Natural killer cell (primary cell): Measurements from ENCODE around the gene NACA2. TPM values are rescaled to one million over a fixed set of nuclear protein-coding genes. Genes with fewer than 3 reads are reported as not detected.

Source experiments
- ATAC-seq, 3 donors: fragments of 150-1000 bp in 2 of 3; fragments of 200-7000 bp in 1 of 3; cut with Tn5 transposase; 1 replicate in 1 of 3; 2 replicates in 2 of 3; pipeline ENCODE4 v1.10.0; 2021; ENCODE audit warnings: mild to moderate bottlenecking in 2 of 3, moderate library complexity in 2 of 3
- DNase-seq, 2 donors: peaks; one replicate each; pipeline versions ENCODE4 v3.0.0 to v3.0.0-alpha.2; 2013 to 2021; ENCODE audit warnings: mixed read lengths in 1 of 2
- H3K27ac ChIP-seq: one replicate; pipeline ENCODE4 v1.5.1; 2013; ENCODE audit warnings: mild to moderate bottlenecking, low read length
- H3K27me3 ChIP-seq: one replicate; pipeline ENCODE4 v1.6.1; 2013; ENCODE audit warnings: low read length; ENCODE audit not compliant: control insufficient read depth, insufficient read depth
- H3K36me3 ChIP-seq: one replicate; pipeline ENCODE4 v1.6.1; 2013; ENCODE audit warnings: low read length; ENCODE audit not compliant: control insufficient read depth, insufficient read depth
- H3K4me1 ChIP-seq: one replicate; pipeline ENCODE4 v1.6.1; 2013; ENCODE audit warnings: low read length; ENCODE audit not compliant: control insufficient read depth, insufficient read depth
- H3K4me3 ChIP-seq: one replicate; pipeline ENCODE4 v1.5.1; 2013; ENCODE audit warnings: low read length
- H3K9me3 ChIP-seq: one replicate; pipeline ENCODE4 v1.6.1; 2013; ENCODE audit warnings: low read length; ENCODE audit not compliant: control insufficient read depth, insufficient read depth
- H3K27ac Mint-ChIP-seq, 2 donors: one replicate each; pipeline ENCODE4 v1.8.0; 2022; ENCODE audit warnings: mild to moderate bottlenecking in 2 of 2, mixed read lengths in 2 of 2, moderate library complexity in 1 of 2
- H3K27me3 Mint-ChIP-seq, 2 donors: one replicate each; pipeline ENCODE4 v1.8.0; 2022; ENCODE audit warnings: low read depth in 2 of 2, mixed read lengths in 2 of 2
- H3K36me3 Mint-ChIP-seq: one replicate; pipeline ENCODE4 v1.8.0; 2022; ENCODE audit warnings: mixed read lengths
- H3K4me1 Mint-ChIP-seq, 2 donors: one replicate each; pipeline ENCODE4 v1.8.0; 2022; ENCODE audit warnings: mixed read lengths in 2 of 2
- H3K4me3 Mint-ChIP-seq: one replicate; pipeline ENCODE4 v1.8.0; 2022; ENCODE audit warnings: mild to moderate bottlenecking, moderate library complexity, mixed read lengths
- H3K9me3 Mint-ChIP-seq, 2 donors: one replicate each; pipeline ENCODE4 v1.8.0; 2022; ENCODE audit warnings: mixed read lengths in 2 of 2
- WGBS: methylation state at CpG from one replicate; pipeline ENCODE4 v1.1.7; 2013; ENCODE audit warnings: missing lambda C conversion rate; ENCODE audit not compliant: insufficient coverage; 5-methylcytosine and 5-hydroxymethylcytosine counted together
- intact Hi-C: fragments of 100-400 bp; cut with micrococcal nuclease; formaldehyde crosslinking; loops from one replicate; pipeline ENCODE4 v1.14.2; 2022
- total RNA-seq, 4 donors: library from RNA; stranded (reverse); fragments of 120-200 nt in 1 of 4; gene quantifications; one replicate each; pipeline versions ENCODE4 v1.2.3 to v1.2.4, GENCODE V29; 2013 to 2022
- TF ChIP-seq, protein P1 (sequence below): fragments of 200-600 bp; IDR thresholded peaks from one replicate; pipeline ENCODE4 v1.8.0; 2022; ENCODE audit warnings: antibody characterized with exemption

The NACA2 gene
- total RNA-seq, 3 donors from 2014 or later (not counting 1 experiment from before 2014, with no cell fraction given): not detected

DNA sequence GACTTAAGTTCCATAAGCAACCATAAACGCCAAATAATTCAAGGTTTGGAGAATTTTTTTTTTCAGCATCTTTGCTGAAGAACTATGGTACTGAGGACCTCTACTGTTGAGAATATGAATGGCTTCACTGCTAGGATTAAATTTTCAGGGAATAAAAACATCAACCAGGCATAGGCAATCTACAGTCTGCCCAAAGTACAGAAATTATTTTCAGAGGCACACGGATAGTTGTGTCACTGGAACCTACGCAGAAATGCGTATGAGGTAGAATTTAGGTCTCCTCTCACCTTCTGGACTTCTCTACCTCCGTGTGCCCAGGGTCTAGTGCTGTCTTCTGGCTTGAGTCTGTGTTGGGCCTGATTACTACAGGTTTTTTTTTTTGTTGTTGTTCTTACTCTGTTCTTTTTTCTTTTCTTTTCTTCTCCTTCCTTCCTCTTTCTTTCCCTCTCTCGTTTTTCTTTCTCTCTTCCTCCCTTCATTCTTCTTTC lies 39.7 kb downstream of the NACA2 start:
- no peaks in the 10 kb centered on the region for H3K36me3 ChIP-seq
- H3K9me3 ChIP-seq: no peaks in the 10 kb centered on the region
- intact Hi-C loops: loop anchor here (5.0 kb wide), 1 partner anchor 139 kb away; no protein-coding TSS in a partner anchor
- H3K4me1 Mint-ChIP-seq: no peaks in the 10 kb centered on the region
- peaks cover 26 to 35% of the 10 kb centered on the region in 2 donors for H3K27me3 Mint-ChIP-seq
- no peaks in the 10 kb centered on the region for H3K9me3 Mint-ChIP-seq
- ATAC-seq (no peak), DNase-seq (peak in 1 of 2 donors; percentile 33)
- peaks cover 15% of the 10 kb centered on the region for H3K27me3 ChIP-seq
- no peaks in the 10 kb centered on the region for H3K36me3 Mint-ChIP-seq
- H3K27ac ChIP-seq: no peak overlapping the region
- 10% methylated on average over 2 of the region's 6 CpGs for WGBS
- TF ChIP-seq, protein P1, sequence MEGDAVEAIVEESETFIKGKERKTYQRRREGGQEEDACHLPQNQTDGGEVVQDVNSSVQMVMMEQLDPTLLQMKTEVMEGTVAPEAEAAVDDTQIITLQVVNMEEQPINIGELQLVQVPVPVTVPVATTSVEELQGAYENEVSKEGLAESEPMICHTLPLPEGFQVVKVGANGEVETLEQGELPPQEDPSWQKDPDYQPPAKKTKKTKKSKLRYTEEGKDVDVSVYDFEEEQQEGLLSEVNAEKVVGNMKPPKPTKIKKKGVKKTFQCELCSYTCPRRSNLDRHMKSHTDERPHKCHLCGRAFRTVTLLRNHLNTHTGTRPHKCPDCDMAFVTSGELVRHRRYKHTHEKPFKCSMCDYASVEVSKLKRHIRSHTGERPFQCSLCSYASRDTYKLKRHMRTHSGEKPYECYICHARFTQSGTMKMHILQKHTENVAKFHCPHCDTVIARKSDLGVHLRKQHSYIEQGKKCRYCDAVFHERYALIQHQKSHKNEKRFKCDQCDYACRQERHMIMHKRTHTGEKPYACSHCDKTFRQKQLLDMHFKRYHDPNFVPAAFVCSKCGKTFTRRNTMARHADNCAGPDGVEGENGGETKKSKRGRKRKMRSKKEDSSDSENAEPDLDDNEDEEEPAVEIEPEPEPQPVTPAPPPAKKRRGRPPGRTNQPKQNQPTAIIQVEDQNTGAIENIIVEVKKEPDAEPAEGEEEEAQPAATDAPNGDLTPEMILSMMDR: no peak
- no peak overlapping the region for H3K4me3 ChIP-seq
- H3K27ac Mint-ChIP-seq: no peak overlapping the region
- no peak overlapping the region for H3K4me3 Mint-ChIP-seq
- no peaks in the 10 kb centered on the region for H3K4me1 ChIP-seq

DNA sequence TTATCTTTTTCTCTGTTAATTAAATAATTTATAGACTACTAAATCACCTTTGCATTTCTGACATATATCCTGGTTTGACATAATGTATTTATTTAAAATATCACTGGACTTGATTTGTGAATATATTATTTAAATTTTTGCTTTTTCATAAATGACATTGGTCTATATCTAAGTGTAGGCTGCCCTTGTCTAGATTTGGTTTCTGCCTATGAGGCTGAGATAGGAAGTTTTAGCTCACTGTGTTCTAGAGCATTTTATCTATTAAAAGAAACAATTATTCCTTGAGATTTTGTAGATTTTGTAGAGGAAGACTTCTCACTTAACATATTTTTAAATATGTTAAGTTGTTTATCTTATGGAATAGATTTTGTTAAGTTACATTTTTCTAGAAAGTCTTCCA lies 43.9 kb downstream of the NACA2 start:
- Mint-ChIP-seq H3K4me3 (no peak overlapping the region), H3K27ac (no peak overlapping the region), H3K4me1 (no peaks in the 10 kb centered on the region), H3K36me3 (no peaks in the 10 kb centered on the region), H3K27me3 (peaks cover 25 to 48% of the 10 kb centered on the region in 2 donors), H3K9me3 (no peaks in the 10 kb centered on the region)
- H3K36me3 ChIP-seq: no peaks in the 10 kb centered on the region
- DNase-seq: no peak
- TF ChIP-seq, protein P1: no peak
- H3K9me3 ChIP-seq: no peaks in the 10 kb centered on the region
- H3K4me3 ChIP-seq: no peak overlapping the region
- no peak for ATAC-seq
- H3K4me1 ChIP-seq: no peaks in the 10 kb centered on the region
- H3K27me3 ChIP-seq: peaks cover 15% of the 10 kb centered on the region
- H3K27ac ChIP-seq: no peak overlapping the region
- intact Hi-C loops: no loop called here

DNA sequence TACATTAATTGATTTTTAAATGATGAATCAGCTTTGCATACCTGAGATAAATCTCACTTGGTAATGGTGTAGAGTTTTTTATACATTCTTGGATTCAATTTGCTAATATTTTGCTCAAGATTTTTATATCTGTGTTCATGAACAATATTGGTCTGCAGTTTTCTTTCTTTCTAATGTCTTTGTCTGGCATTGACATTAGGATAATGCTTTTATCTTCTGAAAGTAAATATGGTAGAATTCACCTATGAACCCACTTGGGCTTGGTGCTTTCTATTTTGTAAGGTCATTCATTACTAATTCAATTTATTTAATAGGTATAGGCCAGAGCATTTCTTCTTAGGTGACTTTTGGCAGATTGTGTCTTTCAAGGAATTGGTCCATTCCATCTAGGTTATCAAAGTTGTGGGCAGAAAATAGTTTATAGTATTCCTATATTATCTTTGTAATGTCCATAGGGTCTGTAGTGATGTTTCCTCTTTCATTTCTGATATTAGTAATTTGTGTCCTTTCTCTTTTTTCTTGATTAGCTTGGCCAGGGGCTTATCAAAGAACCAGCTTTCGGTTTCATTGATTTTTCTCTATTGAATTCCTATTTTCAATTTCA lies 45.6 kb downstream of the NACA2 start:
- Histone ChIP-seq H3K4me3 (no peak overlapping the region), H3K9me3 (no peaks in the 10 kb centered on the region), H3K36me3 (no peaks in the 10 kb centered on the region), H3K27me3 (peaks cover 13% of the 10 kb centered on the region), H3K27ac (no peak overlapping the region), H3K4me1 (no peaks in the 10 kb centered on the region)
- H3K9me3 Mint-ChIP-seq: peaks cover 0 to 2% of the 10 kb centered on the region in 2 donors
- TF ChIP-seq, protein P1: no peak
- WGBS: no CpG with 5 or more reads among the region's 1 CpG
- no peak overlapping the region for H3K27ac Mint-ChIP-seq
- H3K27me3 Mint-ChIP-seq: peaks cover 21 to 57% of the 10 kb centered on the region in 2 donors
- H3K36me3 Mint-ChIP-seq: peaks cover 7% of the 10 kb centered on the region
- H3K4me3 Mint-ChIP-seq: no peak overlapping the region
- intact Hi-C loops: no loop called here
- DNase-seq: no peak
- no peaks in the 10 kb centered on the region for H3K4me1 Mint-ChIP-seq
- ATAC-seq: no peak
